RKO (cell line): ENCODE measurements around the gene FUNDC1.

ENCODE experiments used
- DNase-seq: peaks from one replicate; pipeline ENCODE4 v3.0.0-alpha.2; 2016; ENCODE audit warnings: low spot score

Gene FUNDC1

DNA sequence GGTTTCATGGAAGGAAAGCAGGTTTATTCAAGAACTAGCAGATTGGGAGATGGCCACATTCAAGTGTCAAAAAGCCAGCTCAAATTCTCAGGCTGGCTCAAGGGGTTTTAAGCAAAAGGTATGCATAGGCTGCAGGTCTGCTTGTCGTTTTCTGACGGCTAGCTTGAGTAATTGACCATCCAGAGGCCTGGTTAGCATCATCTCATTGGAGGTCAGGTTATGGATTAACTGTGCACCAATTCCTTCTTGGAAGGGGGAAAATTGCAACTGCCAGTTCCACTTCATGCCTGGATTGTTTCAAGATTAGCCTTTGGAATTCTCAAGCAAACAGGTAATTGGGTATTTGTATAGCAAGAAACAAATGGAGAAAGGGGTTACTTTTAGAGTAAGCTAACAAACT, 62.1 kb downstream of the FUNDC1 start:
- DNase-seq = no peak

- DNase-seq = no peak
Measured at GRCh38 chrX:44474410-44474809, 68.2 kb downstream of the FUNDC1 start.
